OCI-LY3 (cell line): ENCODE data around the gene HBG2.

ENCODE experiments used
- H2AFZ ChIP-seq: fragments of 200-600, 300-600 bp; shearing (Covaris generic); 2 replicates; pipeline ENCODE4 v1.6.0; 2014; ENCODE audit warnings: antibody characterized with exemption, low read depth, low read length
- H3K27ac ChIP-seq: fragments of 200-600, 300-600 bp; sonication (generic); 2 replicates; pipeline ENCODE4 v1.5.1; 2014; ENCODE audit warnings: mild to moderate bottlenecking, low read length, moderate library complexity, mixed read lengths
- H3K27me3 ChIP-seq: fragments of 200-600, 300-600 bp; sonication (generic); 2 replicates; pipeline ENCODE4 v1.6.1; 2014; ENCODE audit warnings: low read depth, low read length, mixed read lengths
- H3K36me3 ChIP-seq: fragments of 200-600, 300-600 bp; sonication (generic); replicated peaks from 2 replicates; pipeline ENCODE3; 2014; ENCODE audit warnings: low read depth, low read length, mixed read lengths
- H3K4me1 ChIP-seq: fragments of 300-600, 200-600 bp; sonication (generic); 2 replicates; pipeline ENCODE4 v1.6.1; 2014; ENCODE audit warnings: low read length, mixed read lengths
- H3K4me2 ChIP-seq: fragments of 200-600, 300-600 bp; sonication (generic); 2 replicates; pipeline ENCODE4 v1.6.1; 2014; ENCODE audit warnings: low read length, mixed read lengths
- H3K4me3 ChIP-seq: fragments of 300-600, 200-600 bp; sonication (generic); 2 replicates; pipeline ENCODE4 v1.5.1; 2014; ENCODE audit warnings: antibody characterized with exemption, mild to moderate bottlenecking, low read length, moderate library complexity
- H3K79me2 ChIP-seq: fragments of 300-600, 200-600 bp; shearing (Covaris generic); 2 replicates; pipeline ENCODE4 v1.6.1; 2014; ENCODE audit warnings: mild to moderate bottlenecking, low read length, mixed read lengths
- H3K9ac ChIP-seq: fragments of 300-600, 200-600 bp; shearing (Covaris generic); 2 replicates; pipeline ENCODE4 v1.6.0; 2014; ENCODE audit warnings: mild to moderate bottlenecking, low read length, moderate library complexity
- H3K9me3 ChIP-seq: fragments of 200-600, 300-600 bp; shearing (Covaris generic); 2 replicates; pipeline ENCODE4 v1.6.1; 2014; ENCODE audit warnings: low read length, mixed read lengths; ENCODE audit not compliant: insufficient read depth
- H4K20me1 ChIP-seq: fragments of 200-600, 300-600 bp; sonication (generic); 2 replicates; pipeline ENCODE4 v1.6.1; 2016; ENCODE audit warnings: low read length, mixed read lengths; ENCODE audit not compliant: insufficient read depth
- EZH2phosphoT487 ChIP-seq: fragments of 200-600 bp; shearing (Covaris generic); IDR thresholded peaks from 2 replicates; pipeline ENCODE4 v1.6.1; 2018; ENCODE audit warnings: antibody characterized with exemption, mixed run types, low read depth
- TF ChIP-seq, protein P1 (sequence below): fragments of 200-600, 300-600 bp; sonication (generic); IDR thresholded peaks from 2 replicates; pipeline ENCODE4 v1.5.1; 2014; ENCODE audit warnings: antibody characterized with exemption, low read length, low read depth

The HBG2 gene

DNA sequence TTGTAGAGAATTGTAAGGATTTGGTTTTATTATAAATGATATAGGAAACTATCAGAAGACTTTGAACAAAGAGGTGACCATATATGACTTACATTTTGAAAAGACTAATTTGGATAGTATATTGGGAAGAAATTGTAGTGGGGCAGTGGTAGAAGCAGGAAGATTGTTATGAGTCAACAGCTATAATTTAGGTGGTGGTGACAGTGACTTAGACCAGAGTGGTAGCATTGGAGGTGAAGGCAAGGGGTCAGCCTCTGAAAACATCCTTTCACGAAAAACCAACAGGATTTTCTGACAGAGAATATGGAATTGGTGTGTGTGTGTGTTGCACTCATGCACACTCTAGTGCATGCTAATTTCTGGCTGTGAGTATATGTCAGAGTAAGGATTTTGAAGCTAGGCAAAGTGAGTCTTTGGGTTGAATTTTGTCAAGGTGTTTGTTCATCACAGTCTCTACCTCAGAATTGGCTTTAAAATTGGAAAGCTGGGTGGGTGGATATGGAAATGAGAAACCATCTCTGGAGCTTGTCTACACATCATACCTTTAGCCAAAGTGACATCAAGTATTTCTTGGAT lies 23.3 kb upstream of the HBG2 start:
- H3K4me2 ChIP-seq, result no peak overlapping the region
- H3K4me3 ChIP-seq, result no peak overlapping the region
- H4K20me1 ChIP-seq, result no peaks in the 10 kb centered on the region
- H3K9ac ChIP-seq, result no peak overlapping the region
- H2AFZ ChIP-seq, result no peak overlapping the region
- H3K27ac ChIP-seq, result no peak overlapping the region
- H3K9me3 ChIP-seq, result no peaks in the 10 kb centered on the region
- no peaks in the 10 kb centered on the region for H3K36me3 ChIP-seq
- TF ChIP-seq EZH2phosphoT487, result no peak
- TF ChIP-seq, protein P1, sequence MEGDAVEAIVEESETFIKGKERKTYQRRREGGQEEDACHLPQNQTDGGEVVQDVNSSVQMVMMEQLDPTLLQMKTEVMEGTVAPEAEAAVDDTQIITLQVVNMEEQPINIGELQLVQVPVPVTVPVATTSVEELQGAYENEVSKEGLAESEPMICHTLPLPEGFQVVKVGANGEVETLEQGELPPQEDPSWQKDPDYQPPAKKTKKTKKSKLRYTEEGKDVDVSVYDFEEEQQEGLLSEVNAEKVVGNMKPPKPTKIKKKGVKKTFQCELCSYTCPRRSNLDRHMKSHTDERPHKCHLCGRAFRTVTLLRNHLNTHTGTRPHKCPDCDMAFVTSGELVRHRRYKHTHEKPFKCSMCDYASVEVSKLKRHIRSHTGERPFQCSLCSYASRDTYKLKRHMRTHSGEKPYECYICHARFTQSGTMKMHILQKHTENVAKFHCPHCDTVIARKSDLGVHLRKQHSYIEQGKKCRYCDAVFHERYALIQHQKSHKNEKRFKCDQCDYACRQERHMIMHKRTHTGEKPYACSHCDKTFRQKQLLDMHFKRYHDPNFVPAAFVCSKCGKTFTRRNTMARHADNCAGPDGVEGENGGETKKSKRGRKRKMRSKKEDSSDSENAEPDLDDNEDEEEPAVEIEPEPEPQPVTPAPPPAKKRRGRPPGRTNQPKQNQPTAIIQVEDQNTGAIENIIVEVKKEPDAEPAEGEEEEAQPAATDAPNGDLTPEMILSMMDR, result no peak
- H3K27me3 ChIP-seq, result no peaks in the 10 kb centered on the region
- H3K79me2 ChIP-seq, result no peaks in the 10 kb centered on the region
- peaks cover 21% of the 10 kb centered on the region for H3K4me1 ChIP-seq

DNA sequence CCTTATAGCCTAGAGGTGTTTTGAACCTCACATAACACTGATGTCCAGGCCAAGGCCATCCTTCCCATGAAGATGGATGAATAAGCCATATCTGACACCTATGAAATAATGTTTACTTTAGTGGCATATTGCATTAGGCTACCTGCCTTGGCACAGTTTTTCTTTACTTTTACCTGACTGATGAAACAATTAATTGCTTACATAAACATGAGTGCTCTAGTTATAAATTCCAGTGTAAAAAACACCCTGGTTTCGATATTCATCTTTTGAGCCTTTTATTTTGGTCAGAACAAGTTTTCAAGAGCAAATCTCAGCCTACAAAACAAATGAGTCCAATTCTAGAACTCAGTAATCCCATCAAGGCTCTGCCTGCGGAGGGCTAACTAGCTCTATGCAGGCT lies 22.1 kb upstream of the HBG2 start:
- H3K79me2 ChIP-seq, result no peaks in the 10 kb centered on the region
- no peaks in the 10 kb centered on the region for H4K20me1 ChIP-seq
- H3K9ac ChIP-seq, result no peak overlapping the region
- H3K36me3 ChIP-seq, result no peaks in the 10 kb centered on the region
- H3K4me1 ChIP-seq, result peaks cover 21% of the 10 kb centered on the region
- no peak overlapping the region for H3K4me3 ChIP-seq
- H3K9me3 ChIP-seq, result no peaks in the 10 kb centered on the region
- H3K27ac ChIP-seq, result no peak overlapping the region
- no peak for TF ChIP-seq EZH2phosphoT487
- TF ChIP-seq, protein P1, result no peak
- no peak overlapping the region for H2AFZ ChIP-seq
- no peak overlapping the region for H3K4me2 ChIP-seq
- no peaks in the 10 kb centered on the region for H3K27me3 ChIP-seq

DNA sequence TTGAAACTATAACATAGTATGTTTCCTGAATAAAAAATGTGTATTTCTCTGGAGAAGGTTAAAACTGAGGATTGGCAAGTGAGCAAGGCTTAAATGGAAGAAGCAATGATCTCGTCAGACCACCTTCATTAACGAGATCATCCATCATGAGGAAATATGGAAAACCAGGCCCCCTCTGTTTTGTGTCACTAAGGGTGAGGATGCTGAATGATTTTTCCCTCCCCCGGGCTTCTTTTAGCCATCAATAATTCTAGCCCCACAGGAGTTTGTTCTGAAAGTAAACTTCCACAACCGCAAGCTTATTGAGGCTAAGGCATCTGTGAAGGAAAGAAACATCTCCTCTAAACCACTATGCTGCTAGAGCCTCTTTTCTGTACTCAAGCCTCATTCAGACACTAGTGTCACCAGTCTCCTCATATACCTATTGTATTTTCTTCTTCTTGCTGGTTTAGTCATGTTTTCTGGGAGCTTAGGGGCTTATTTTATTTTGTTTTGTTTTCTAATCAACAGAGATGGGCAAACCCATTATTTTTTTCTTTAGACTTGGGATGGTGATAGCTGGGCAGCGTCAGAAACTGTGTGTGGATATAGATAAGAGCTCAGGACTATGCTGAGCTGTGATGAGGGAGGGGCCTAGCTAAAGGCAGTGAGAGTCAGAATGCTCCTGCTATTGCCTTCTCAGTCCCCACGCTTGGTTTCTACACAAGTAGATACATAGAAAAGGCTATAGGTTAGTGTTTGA lies 21.0 kb upstream of the HBG2 start:
- H3K4me2 ChIP-seq, result no peak overlapping the region
- H3K4me1 ChIP-seq, result peaks cover 14% of the 10 kb centered on the region
- TF ChIP-seq, protein P1, result no peak
- no peak for TF ChIP-seq EZH2phosphoT487
- H3K27me3 ChIP-seq, result no peaks in the 10 kb centered on the region
- no peaks in the 10 kb centered on the region for H3K79me2 ChIP-seq
- no peak overlapping the region for H2AFZ ChIP-seq
- no peaks in the 10 kb centered on the region for H3K36me3 ChIP-seq
- no peak overlapping the region for H3K4me3 ChIP-seq
- no peaks in the 10 kb centered on the region for H4K20me1 ChIP-seq
- H3K9ac ChIP-seq, result no peak overlapping the region
- H3K9me3 ChIP-seq, result no peaks in the 10 kb centered on the region
- H3K27ac ChIP-seq, result no peak overlapping the region

DNA sequence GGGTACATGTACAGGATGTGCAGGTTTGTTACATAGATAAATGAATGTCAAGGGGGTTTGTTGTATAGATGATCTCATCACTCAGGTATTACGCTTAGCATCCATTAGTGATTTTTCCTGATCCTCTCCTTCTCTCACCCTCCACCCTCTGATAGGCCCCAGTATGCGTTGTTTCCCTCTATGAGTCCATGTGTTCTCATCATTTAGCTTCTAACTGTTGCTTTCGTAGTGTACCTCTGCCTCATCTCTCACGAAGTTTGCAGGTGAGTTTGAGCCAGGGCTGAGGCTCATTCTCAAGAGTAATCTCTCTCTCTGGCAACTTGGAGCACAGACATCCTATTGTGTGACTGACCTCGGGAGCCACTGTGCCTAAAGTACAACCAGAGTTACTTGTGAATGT lies 19.8 kb upstream of the HBG2 start:
- Histone ChIP-seq H3K27me3 (no peaks in the 10 kb centered on the region), H2AFZ (no peak overlapping the region), H3K36me3 (no peaks in the 10 kb centered on the region), H3K9me3 (no peaks in the 10 kb centered on the region), H3K4me3 (no peak overlapping the region), H3K27ac (no peak overlapping the region), H3K4me2 (no peak overlapping the region), H3K9ac (no peak overlapping the region), H3K4me1 (peaks cover 7% of the 10 kb centered on the region), H4K20me1 (no peaks in the 10 kb centered on the region), H3K79me2 (no peaks in the 10 kb centered on the region)
- TF ChIP-seq EZH2phosphoT487, result no peak
- TF ChIP-seq, protein P1, result no peak
